ENCODE data around the gene PTPRE. TPM values are rescaled to one million over a fixed set of nuclear protein-coding genes. Genes with fewer than 3 reads are reported as not detected.

The PTPRE gene
- total RNA-seq, 1 experiment from 2014 or later, result 12.3 TPM

GRCh38 chr10:127888521-127889312 lies 18.2 kb upstream of the PTPRE start:
- H2AFZ ChIP-seq (ENCODE audit: low read depth, low read length, poor library complexity, severe bottlenecking), result no peak overlapping the region
- no TSS peak for BruUV-seq (replicated peaks)
- intact Hi-C loops (cut with micrococcal nuclease), result no loop called here
- POLR2A ChIA-PET, result no interaction called here
- H3K4me2 ChIP-seq (ENCODE audit: low read length), result no peak overlapping the region
- H3K9me3 ChIP-seq (ENCODE audit: control insufficient read depth in 1 of 2, insufficient read depth in 1 of 2, low read depth in 1 of 2, low read length in 2 of 2), result no peaks in the 10 kb centered on the region
- RAD21 ChIA-PET (ENCODE audit: low non-redundant PET in 1 of 2, low total read pairs in 2 of 2, uncharacterized antibody in 2 of 2, unreplicated experiment in 2 of 2), result no interaction called here
- no peaks in the 10 kb centered on the region for H4K20me1 ChIP-seq (ENCODE audit: insufficient read depth)
- no peaks in the 10 kb centered on the region for H3K27me3 ChIP-seq (ENCODE audit: insufficient read depth, low read length)
- DNase-seq (ENCODE audit: low read depth, low spot score) (no peak), ATAC-seq (no peak)
- H3K9ac ChIP-seq (ENCODE audit: low read length), result no peak overlapping the region
- no peaks in the 10 kb centered on the region for H3K9me2 ChIP-seq (ENCODE audit: insufficient read depth)
- no peaks in the 10 kb centered on the region for H3K79me2 ChIP-seq (ENCODE audit: insufficient read depth, low read length)
- CTCF ChIA-PET, result no interaction called here
- no peak for TF ChIP-seq TCF7L2 (IDR thresholded peaks at IDR 0.05; ENCODE audit: borderline replicate concordance, extremely low read depth, insufficient read depth, insufficient read length)
- TF ChIP-seq JUND (IDR thresholded peaks at IDR 0.05), result no peak
- TF ChIP-seq EZH2phosphoT487 (IDR thresholded peaks at IDR 0.05; ENCODE audit: borderline replicate concordance), result no peak
- TF ChIP-seq YY1 (IDR thresholded peaks at IDR 0.05; ENCODE audit: extremely low read depth, insufficient replicate concordance, low read depth, low read length), result no peak
- no peak for TF ChIP-seq CTCF (IDR thresholded peaks at IDR 0.05 in 2 of 3, conservative IDR thresholded peaks at IDR 0.05 in 1 of 3; ENCODE audit: borderline replicate concordance in 1 of 3, insufficient read depth in 1 of 3, low read depth in 2 of 3, low read length in 2 of 3)
- TF ChIP-seq POLR2AphosphoS5 (IDR thresholded peaks at IDR 0.05; ENCODE audit: low read depth, low read length), result no peak
- H3K4me1 ChIP-seq (ENCODE audit: control insufficient read depth in 1 of 2, insufficient read depth in 2 of 2, low read length in 2 of 2), result no peaks in the 10 kb centered on the region
- no peak overlapping the region for H3K27ac ChIP-seq (ENCODE audit: low read depth, low read length)
- H3K4me3 ChIP-seq (replicated peaks in 1 of 2; ENCODE audit: low read depth in 1 of 2, low read length in 2 of 2), result no peak overlapping the region
- no peaks in the 10 kb centered on the region for H3K36me3 ChIP-seq (ENCODE audit: control insufficient read depth in 1 of 2, insufficient read depth in 2 of 2, low read length in 2 of 2)

Measured in HCT116 (cell line).